Measurements from ENCODE around the gene RGS10. TPM values are rescaled to one million over a fixed set of nuclear protein-coding genes. Genes with fewer than 3 reads are reported as not detected.

RGS10 gene
- total RNA-seq, 2 donors from 2014 or later, result 85.2 to 87.7 TPM

- Mint-ChIP-seq H3K36me3 (ENCODE audit: low read depth) (no peaks in the 10 kb centered on the region), H3K4me3 (no peak overlapping the region), H3K27me3 (no peaks in the 10 kb centered on the region), H3K4me1 (no peaks in the 10 kb centered on the region), H3K27ac (no peak overlapping the region), H3K9me3 (no peaks in the 10 kb centered on the region)
- ATAC-seq (replicated peaks), result no peak
These were observed 87.5 kb downstream of the RGS10 start for GRCh38 chr10:119454990-119455389.

GRCh38 chr10:119454316-119454715 lies 88.2 kb downstream of the RGS10 start:
- Mint-ChIP-seq H3K27ac (no peak overlapping the region), H3K4me3 (no peak overlapping the region), H3K36me3 (ENCODE audit: low read depth) (no peaks in the 10 kb centered on the region), H3K4me1 (no peaks in the 10 kb centered on the region), H3K27me3 (no peaks in the 10 kb centered on the region), H3K9me3 (no peaks in the 10 kb centered on the region)
- no peak for ATAC-seq (replicated peaks)

GRCh38 chr10:119453313-119453712 lies 89.2 kb downstream of the RGS10 start:
- no peak overlapping the region for H3K27ac Mint-ChIP-seq
- no peak overlapping the region for H3K4me3 Mint-ChIP-seq
- no peaks in the 10 kb centered on the region for H3K36me3 Mint-ChIP-seq (ENCODE audit: low read depth)
- no peak for ATAC-seq (replicated peaks)
- H3K9me3 Mint-ChIP-seq, result no peaks in the 10 kb centered on the region
- H3K27me3 Mint-ChIP-seq, result no peaks in the 10 kb centered on the region
- no peaks in the 10 kb centered on the region for H3K4me1 Mint-ChIP-seq

GRCh38 chr10:119452396-119452795 lies 90.1 kb downstream of the RGS10 start:
- ATAC-seq (replicated peaks), result no peak
- Mint-ChIP-seq H3K36me3 (ENCODE audit: low read depth) (no peaks in the 10 kb centered on the region), H3K9me3 (no peaks in the 10 kb centered on the region), H3K27me3 (no peaks in the 10 kb centered on the region), H3K27ac (no peak overlapping the region), H3K4me3 (no peak overlapping the region), H3K4me1 (no peaks in the 10 kb centered on the region)

GRCh38 chr10:119451300-119451896 lies 91.1 kb downstream of the RGS10 start:
- Mint-ChIP-seq H3K9me3 (no peaks in the 10 kb centered on the region), H3K27ac (no peak overlapping the region), H3K27me3 (no peaks in the 10 kb centered on the region), H3K36me3 (ENCODE audit: low read depth) (no peaks in the 10 kb centered on the region), H3K4me1 (no peaks in the 10 kb centered on the region), H3K4me3 (no peak overlapping the region)
- no peak for ATAC-seq (replicated peaks)

- no peaks in the 10 kb centered on the region for H3K27me3 Mint-ChIP-seq
- H3K36me3 Mint-ChIP-seq (ENCODE audit: low read depth), result no peaks in the 10 kb centered on the region
- H3K27ac Mint-ChIP-seq, result no peak overlapping the region
- H3K9me3 Mint-ChIP-seq, result no peaks in the 10 kb centered on the region
- H3K4me3 Mint-ChIP-seq, result no peak overlapping the region
- no peak for ATAC-seq (replicated peaks)
- H3K4me1 Mint-ChIP-seq, result no peaks in the 10 kb centered on the region
These were observed 91.8 kb downstream of the RGS10 start for GRCh38 chr10:119450606-119451299.

Other genes with a start within 250 kb of the RGS10 start
- gene TIAL1, start 54.2 kb upstream of the RGS10 start, total RNA-seq, result 100 to 1,000 TPM; 195 to 202 TPM
- gene BAG3, start 108.7 kb upstream of the RGS10 start, total RNA-seq, result 10 to 100 TPM; 24.7 to 26.6 TPM
- 10 to 100 TPM; 12.4 to 26.3 TPM for gene INPP5F, start 183.3 kb upstream of the RGS10 start, total RNA-seq

All from activated T-helper 17 cell treated with anti-CD3 and anti-CD28 coated beads, Interleukin-2, amount 50 U/mL, for 72 hours (primary cell).